ENCODE data around the gene TNFSF10. TPM values are rescaled to one million over a fixed set of nuclear protein-coding genes. Genes with fewer than 3 reads are reported as not detected.

TNFSF10 gene
- total RNA-seq, 1 donor from 2014 or later = 94.1 TPM

- H3K27me3 Mint-ChIP-seq (ENCODE audit: unreplicated experiment) = peaks cover 2% of the 10 kb centered on the region
- peaks cover 3% of the 10 kb centered on the region for H3K36me3 Mint-ChIP-seq (ENCODE audit: low read depth, unreplicated experiment)
- DNase-seq (ENCODE audit: low spot score) = no peak
- no peak overlapping the region for H3K4me3 Mint-ChIP-seq (ENCODE audit: unreplicated experiment)
- H3K27ac Mint-ChIP-seq (ENCODE audit: unreplicated experiment) = no peak overlapping the region
- H3K9me3 Mint-ChIP-seq (ENCODE audit: unreplicated experiment) = no peaks in the 10 kb centered on the region
- TF ChIP-seq CTCF (IDR thresholded peaks at IDR 0.05; ENCODE audit: unreplicated experiment) = no peak
- H3K4me1 Mint-ChIP-seq (ENCODE audit: unreplicated experiment) = peaks cover 5% of the 10 kb centered on the region
Observed at GRCh38 chr3:172550347-172550943, 27.2 kb upstream of the TNFSF10 start.

GRCh38 chr3:172549144-172549543 lies 25.9 kb upstream of the TNFSF10 start:
- no peak for TF ChIP-seq CTCF (IDR thresholded peaks at IDR 0.05; ENCODE audit: unreplicated experiment)
- Mint-ChIP-seq H3K27me3 (ENCODE audit: unreplicated experiment) (peaks cover 2% of the 10 kb centered on the region), H3K27ac (ENCODE audit: unreplicated experiment) (no peak overlapping the region)

GRCh38 chr3:172546628-172547214 lies 23.5 kb upstream of the TNFSF10 start:
- no peak for TF ChIP-seq CTCF (IDR thresholded peaks at IDR 0.05; ENCODE audit: unreplicated experiment)
- Mint-ChIP-seq H3K4me1 (ENCODE audit: unreplicated experiment) (peaks cover 21% of the 10 kb centered on the region), H3K27me3 (ENCODE audit: unreplicated experiment) (no peaks in the 10 kb centered on the region), H3K36me3 (ENCODE audit: low read depth, unreplicated experiment) (peaks cover 3% of the 10 kb centered on the region), H3K4me3 (ENCODE audit: unreplicated experiment) (no peak overlapping the region), H3K9me3 (ENCODE audit: unreplicated experiment) (no peaks in the 10 kb centered on the region), H3K27ac (ENCODE audit: unreplicated experiment) (no peak overlapping the region)
- no peak for DNase-seq (ENCODE audit: low spot score)

More at GRCh38 chr3:172549144-172549543, 25.9 kb upstream of the TNFSF10 start:
- Mint-ChIP-seq H3K4me3 (ENCODE audit: unreplicated experiment) (no peak overlapping the region), H3K4me1 (ENCODE audit: unreplicated experiment) (peaks cover 8% of the 10 kb centered on the region), H3K36me3 (ENCODE audit: low read depth, unreplicated experiment) (peaks cover 3% of the 10 kb centered on the region), H3K9me3 (ENCODE audit: unreplicated experiment) (no peaks in the 10 kb centered on the region)
- DNase-seq (ENCODE audit: low spot score) = no peak

- H3K4me1 Mint-ChIP-seq (ENCODE audit: unreplicated experiment) = peaks cover 23% of the 10 kb centered on the region
- H3K9me3 Mint-ChIP-seq (ENCODE audit: unreplicated experiment) = no peaks in the 10 kb centered on the region
- DNase-seq (ENCODE audit: low spot score) = no peak
- H3K27me3 Mint-ChIP-seq (ENCODE audit: unreplicated experiment) = no peaks in the 10 kb centered on the region
- no peak for TF ChIP-seq CTCF (IDR thresholded peaks at IDR 0.05; ENCODE audit: unreplicated experiment)
- H3K36me3 Mint-ChIP-seq (ENCODE audit: low read depth, unreplicated experiment) = peaks cover 3% of the 10 kb centered on the region
- H3K4me3 Mint-ChIP-seq (ENCODE audit: unreplicated experiment) = no peak overlapping the region
- H3K27ac Mint-ChIP-seq (ENCODE audit: unreplicated experiment) = no peak overlapping the region
Observed at GRCh38 chr3:172546105-172546504, 22.9 kb upstream of the TNFSF10 start.

- TF ChIP-seq CTCF (IDR thresholded peaks at IDR 0.05; ENCODE audit: unreplicated experiment) = no peak
- peaks cover 3% of the 10 kb centered on the region for H3K36me3 Mint-ChIP-seq (ENCODE audit: low read depth, unreplicated experiment)
- no peak overlapping the region for H3K27ac Mint-ChIP-seq (ENCODE audit: unreplicated experiment)
- no peak overlapping the region for H3K4me3 Mint-ChIP-seq (ENCODE audit: unreplicated experiment)
- H3K27me3 Mint-ChIP-seq (ENCODE audit: unreplicated experiment) = no peaks in the 10 kb centered on the region
- no peak for DNase-seq (ENCODE audit: low spot score)
- H3K9me3 Mint-ChIP-seq (ENCODE audit: unreplicated experiment) = no peaks in the 10 kb centered on the region
- peaks cover 29% of the 10 kb centered on the region for H3K4me1 Mint-ChIP-seq (ENCODE audit: unreplicated experiment)
Observed at GRCh38 chr3:172544404-172544803, 21.2 kb upstream of the TNFSF10 start.

All from endothelial cell (in vitro differentiated cells).